Pancreas (tissue), 10 donors: ENCODE results near the gene AKT1. TPM values are rescaled to one million over a fixed set of nuclear protein-coding genes. Genes with fewer than 3 reads are reported as not detected.
A peak's percentile ranks its signal among the peaks of the same experiment; 100 is the strongest.
"Not testable (repeated sequence)": the region's sequence is repeated elsewhere in the genome, so short reads cannot be mapped to it uniquely, and the experiment has no call there.

Experiments
- ATAC-seq, 4 donors: fragments of 200-7000 bp; cut with Tn5 transposase; one replicate each; pipeline versions ENCODE4 v1.8.0 to v1.9.1; 2020; ENCODE audit warnings: mild to moderate bottlenecking in 4 of 4, moderate library complexity in 4 of 4
- DNase-seq, 6 donors: peaks; one replicate each; pipeline ENCODE4 v3.0.0-alpha.2; 2020
- FAIRE-seq: peaks from 2 replicates; lab custom pipeline; 2012; peaks lifted over from hg19 to GRCh38; lab: Jason Lieb, UNC
- H3K27ac ChIP-seq, 4 donors: fragments of 200-600 bp; sonication (generic); 1 replicate in 3 of 4; 2 replicates in 1 of 4; pipeline versions ENCODE4 v1.5.0 to v1.8.0; 2020
- H3K27me3 ChIP-seq, 4 donors: fragments of 200-600 bp; one replicate each; pipeline ENCODE4 v1.8.0; 2021
- H3K36me3 ChIP-seq, 3 donors: fragments of 200-600 bp; sonication (generic) in 1 of 3; one replicate each; pipeline versions ENCODE4 v1.5.0 to v1.8.0; 2020 to 2021
- H3K4me1 ChIP-seq, 3 donors: fragments of 200-600 bp; one replicate each; pipeline ENCODE4 v1.8.0; 2021
- H3K4me3 ChIP-seq, 4 donors: fragments of 200-600 bp; sonication (generic) in 2 of 4; one replicate each; pipeline versions ENCODE4 v1.5.0 to v1.8.0; 2020 to 2021
- H3K9me3 ChIP-seq, 4 donors: fragments of 200-600 bp; one replicate each; pipeline ENCODE4 v1.8.0; 2021
- WGBS, 2 donors: extraction: QIAGEN DNeasy Blood & Tissue Kit; methylation state at CpG; one replicate each; pipeline ENCODE4 v1.1.7; 2013; 5-methylcytosine and 5-hydroxymethylcytosine counted together
- intact Hi-C, 3 donors: fragments of 100-400 bp; cut with DNase I; formaldehyde crosslinking; loops; one replicate each; pipeline versions ENCODE4 v1.11.1 to v1.14.2; 2022
- polyA plus RNA-seq, 2 donors: library from polyadenylated mRNA; stranded (reverse); fragments of 200-250 nt; gene quantifications; one replicate each; pipeline ENCODE4 v1.2.3, GENCODE V29; 2013
- total RNA-seq, 6 donors: library from RNA; stranded (reverse); fragmentation: NEBNext Ultra II Directional in 4 of 6; extraction: Animal tissue kit (Norgen Biotek cat#: 25700) in 4 of 6; gene quantifications; one replicate each; pipeline versions ENCODE4 v1.2.1 to v1.2.4, GENCODE V29; 2021 to 2023
- TF ChIP-seq, protein P1 (sequence below), 4 donors: fragments of 200-600 bp; sonication (generic) in 3 of 4; IDR thresholded peaks; one replicate each; pipeline versions ENCODE4 v1.5.0 to v1.8.0; 2021; ENCODE audit warnings: antibody characterized with exemption in 4 of 4
- donor health status: healthy with polysubstance abuse.
- donor health status: DM: no; HTN: no; CAD: no; lungs with moderate emphysema.
- donor health status: DM: no; HTN: no; CAD: no.
- donor health status: control.
- donor health status: control.
- donor health status: Bipolar disorder and iron deficiency.
- donor health status: DM: yes; HTN: yes; CAD: no.
- donor health status: DM: no; HTN: no; CAD: no.
- donor health status: DM: no; HTN: no; CAD: no.
- donor health status: DM: yes; HTN: yes; CAD: no.

Gene AKT1
- total and polyA plus RNA-seq, 8 donors, result 70.0 to 106 (median 84.6) TPM

DNA sequence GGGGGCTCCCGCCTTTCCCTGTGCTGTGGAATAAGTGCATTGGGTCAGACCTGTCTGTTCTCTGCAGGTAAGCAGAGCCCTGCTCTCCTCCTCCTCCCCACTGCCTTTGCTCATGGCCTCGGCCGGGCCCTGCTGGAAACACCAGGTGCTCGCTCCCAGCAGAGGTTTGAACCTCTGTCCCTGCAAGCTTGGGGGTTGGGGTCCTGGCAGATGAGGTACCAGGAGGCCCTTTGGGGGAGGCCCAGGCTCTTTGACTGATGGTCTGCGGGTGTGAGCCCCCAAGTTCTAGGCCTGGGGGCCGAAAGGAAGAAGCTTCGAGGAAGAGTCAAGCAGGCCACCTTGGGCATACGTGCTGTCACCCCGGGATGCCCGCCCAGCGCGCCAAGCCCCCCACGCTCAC, 47.5 kb upstream of the AKT1 start:
- Histone ChIP-seq H3K4me1 (no peaks in the 10 kb centered on the region), H3K36me3 (no peaks in the 10 kb centered on the region), H3K9me3 (no peaks in the 10 kb centered on the region), H3K4me3 (peak overlapping the region in 2 of 4 donors; percentile 32 to 39), H3K27ac (no peak overlapping the region), H3K27me3 (peaks cover 0 to 6% (median 0%) of the 10 kb centered on the region in 4 donors)
- 52 to 65% methylated on average over 10 to 13 of the region's 13 CpGs for WGBS, 2 donors
- ATAC-seq (no peak), DNase-seq (peak in 1 of 6 donors; percentile 48), FAIRE-seq (no peak)
- intact Hi-C loops, result no loop called here
- TF ChIP-seq, protein P1, sequence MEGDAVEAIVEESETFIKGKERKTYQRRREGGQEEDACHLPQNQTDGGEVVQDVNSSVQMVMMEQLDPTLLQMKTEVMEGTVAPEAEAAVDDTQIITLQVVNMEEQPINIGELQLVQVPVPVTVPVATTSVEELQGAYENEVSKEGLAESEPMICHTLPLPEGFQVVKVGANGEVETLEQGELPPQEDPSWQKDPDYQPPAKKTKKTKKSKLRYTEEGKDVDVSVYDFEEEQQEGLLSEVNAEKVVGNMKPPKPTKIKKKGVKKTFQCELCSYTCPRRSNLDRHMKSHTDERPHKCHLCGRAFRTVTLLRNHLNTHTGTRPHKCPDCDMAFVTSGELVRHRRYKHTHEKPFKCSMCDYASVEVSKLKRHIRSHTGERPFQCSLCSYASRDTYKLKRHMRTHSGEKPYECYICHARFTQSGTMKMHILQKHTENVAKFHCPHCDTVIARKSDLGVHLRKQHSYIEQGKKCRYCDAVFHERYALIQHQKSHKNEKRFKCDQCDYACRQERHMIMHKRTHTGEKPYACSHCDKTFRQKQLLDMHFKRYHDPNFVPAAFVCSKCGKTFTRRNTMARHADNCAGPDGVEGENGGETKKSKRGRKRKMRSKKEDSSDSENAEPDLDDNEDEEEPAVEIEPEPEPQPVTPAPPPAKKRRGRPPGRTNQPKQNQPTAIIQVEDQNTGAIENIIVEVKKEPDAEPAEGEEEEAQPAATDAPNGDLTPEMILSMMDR (IDR thresholded peaks at IDR 0.05), result no peak

DNA sequence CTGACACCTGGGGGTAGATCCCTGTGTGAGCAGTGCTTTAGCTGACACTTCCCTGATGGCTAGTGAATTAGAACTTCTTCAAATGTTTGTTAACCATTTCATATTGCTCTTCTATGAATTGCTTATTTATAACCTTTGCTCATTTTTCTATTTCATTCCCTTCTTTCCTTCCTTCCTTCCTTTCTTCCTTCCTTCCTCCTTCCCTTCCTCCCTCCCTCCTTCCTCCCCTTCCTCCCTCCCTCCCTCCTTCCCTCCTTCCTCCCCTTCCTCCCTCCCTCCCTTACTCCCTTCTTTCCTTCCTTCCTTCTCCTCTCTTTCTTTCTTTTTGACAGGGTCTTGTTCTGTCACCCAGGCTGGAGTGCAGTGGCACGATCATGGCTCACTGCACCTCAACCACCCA, 46.2 kb upstream of the AKT1 start:
- Histone ChIP-seq H3K4me3 (no peak overlapping the region), H3K36me3 (no peaks in the 10 kb centered on the region), H3K27me3 (peaks cover 0 to 6% (median 0%) of the 10 kb centered on the region in 4 donors), H3K27ac (no peak overlapping the region), H3K4me1 (no peaks in the 10 kb centered on the region), H3K9me3 (no peaks in the 10 kb centered on the region)
- intact Hi-C loops, result no loop called here
- WGBS, 2 donors, result 78 to 100% methylated on average over 1 of the region's 1 CpG
- TF ChIP-seq, protein P1 (IDR thresholded peaks at IDR 0.05), result no peak
- ATAC-seq, result no peak
- DNase-seq, result no peak
- no peak for FAIRE-seq

DNA sequence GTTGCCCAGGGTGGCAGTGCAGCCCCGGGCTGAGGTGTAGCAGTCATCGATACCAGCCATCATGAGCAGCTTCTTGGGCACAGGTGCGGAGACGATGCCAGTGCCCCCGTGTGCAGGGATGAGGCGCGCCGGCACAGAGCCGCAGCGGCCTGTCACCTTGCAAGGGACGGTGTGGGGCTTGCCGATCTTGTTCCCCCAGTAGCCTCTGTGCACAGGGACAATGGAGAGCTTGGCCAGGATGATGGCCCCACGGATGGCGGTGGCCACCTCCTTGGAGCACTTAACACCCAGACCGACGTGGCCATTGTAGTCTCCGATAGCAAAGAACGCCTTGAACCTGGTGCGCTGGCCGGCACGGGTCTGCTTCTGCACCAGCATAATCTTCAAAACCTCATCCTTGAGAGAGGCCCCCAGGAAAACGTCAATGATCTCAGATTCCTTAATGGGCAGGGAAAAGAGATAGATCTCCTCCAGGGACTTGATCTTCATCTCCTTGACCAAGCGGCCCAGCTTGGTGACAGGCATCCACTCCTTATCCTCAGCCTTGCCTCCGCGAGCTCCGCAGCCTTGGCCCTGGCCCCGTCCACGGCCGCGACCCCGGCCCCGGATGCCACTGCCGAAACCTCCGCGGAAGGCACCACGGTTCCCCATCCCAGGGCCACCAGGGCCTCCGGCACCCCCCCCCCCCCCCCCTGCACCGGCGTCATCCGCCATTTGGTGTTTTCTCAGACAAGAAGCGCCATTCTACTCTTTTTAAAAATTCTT, 40.8 kb upstream of the AKT1 start:
- ATAC-seq, H3K27me3 ChIP-seq, H3K9me3 ChIP-seq, FAIRE-seq, H3K27ac ChIP-seq, H3K36me3 ChIP-seq, H3K4me3 ChIP-seq, intact Hi-C loops, H3K4me1 ChIP-seq, DNase-seq: not testable (repeated sequence)
- 91 to 93% methylated on average over 33 to 38 of the region's 41 CpGs for WGBS, 2 donors

DNA sequence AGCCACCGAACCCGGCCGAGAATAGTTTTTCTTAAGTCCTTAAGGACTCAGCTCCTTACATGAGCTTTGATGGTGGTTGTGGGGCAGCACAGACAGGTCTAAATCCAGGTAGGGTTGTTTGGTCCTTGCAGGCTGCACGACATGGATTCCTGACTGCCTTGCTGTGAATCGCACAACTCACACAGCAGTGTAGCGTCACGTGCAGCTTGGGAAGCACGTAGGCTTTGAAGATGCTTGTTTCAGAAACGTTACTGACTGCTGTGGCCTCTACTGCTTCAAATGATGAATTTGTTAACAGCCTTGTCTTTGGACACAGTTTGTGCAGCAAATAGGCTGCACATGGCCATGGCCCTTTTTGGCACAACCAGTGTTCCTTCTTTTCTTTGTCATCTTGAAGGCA, 35.2 kb upstream of the AKT1 start:
- H3K9me3 ChIP-seq, result no peaks in the 10 kb centered on the region
- WGBS, 2 donors, result 65 to 70% methylated on average over 9 of the region's 9 CpGs
- H3K36me3 ChIP-seq, result no peaks in the 10 kb centered on the region
- no peak for DNase-seq
- H3K4me3 ChIP-seq, result no peak overlapping the region
- H3K4me1 ChIP-seq, result peaks cover 0 to 10% (median 6%) of the 10 kb centered on the region in 3 donors
- no peak for FAIRE-seq
- TF ChIP-seq, protein P1 (IDR thresholded peaks at IDR 0.05), result no peak
- H3K27me3 ChIP-seq, result no peaks in the 10 kb centered on the region
- no peak overlapping the region for H3K27ac ChIP-seq
- ATAC-seq, result no peak
- intact Hi-C loops, result no loop called here

DNA sequence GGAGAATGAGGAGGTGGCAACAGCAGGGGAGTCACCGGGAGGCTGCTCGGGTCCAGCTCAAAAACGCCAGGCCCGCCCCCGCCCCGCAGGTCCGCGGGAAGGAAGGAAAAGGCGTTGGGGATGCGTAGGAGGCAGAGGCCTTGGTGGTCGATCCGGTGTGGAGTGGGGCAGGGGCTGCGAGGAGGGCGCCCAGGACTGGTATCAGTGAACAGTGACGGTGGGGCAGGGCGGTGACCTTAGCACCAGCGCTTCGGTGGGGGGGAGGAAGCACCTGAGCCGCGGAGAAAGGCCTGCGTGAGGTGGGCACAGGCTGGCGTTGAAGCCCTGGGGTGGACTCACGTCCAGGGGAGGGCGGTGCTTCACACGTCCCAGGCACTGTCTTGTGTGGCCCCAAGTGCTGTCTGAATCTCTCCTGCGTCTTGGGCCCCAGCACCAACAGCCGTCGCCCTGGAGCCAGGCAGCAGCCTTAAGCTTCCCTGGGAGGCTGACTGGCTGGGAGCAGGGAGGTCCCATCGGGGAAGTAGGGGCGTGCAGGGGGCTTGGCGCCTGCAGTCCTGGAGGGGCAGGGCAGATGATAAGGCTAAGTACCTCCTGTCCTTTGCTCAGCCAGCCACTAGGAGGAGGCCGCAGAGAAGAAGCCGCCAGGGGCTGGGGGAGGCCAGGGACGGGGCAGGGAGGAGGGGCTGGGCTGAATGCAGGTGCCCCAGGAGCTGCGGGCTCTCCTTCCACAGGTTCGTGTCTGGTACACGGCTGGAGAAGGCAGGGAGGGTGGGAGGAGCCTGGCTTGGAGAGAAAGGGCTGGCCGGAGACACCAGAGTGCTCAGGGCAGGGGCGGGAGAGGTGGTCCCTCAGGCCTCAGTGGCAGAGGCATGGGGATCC, 31.9 kb upstream of the AKT1 start:
- Histone ChIP-seq H3K36me3 (no peaks in the 10 kb centered on the region), H3K27me3 (no peaks in the 10 kb centered on the region), H3K4me3 (peak overlapping the region; percentile 19 to 65 (median 42)), H3K9me3 (no peaks in the 10 kb centered on the region), H3K4me1 (peaks cover 0 to 10% (median 8%) of the 10 kb centered on the region in 3 donors), H3K27ac (peak overlapping the region in 2 of 4 donors; percentile 42 to 53)
- no peak for FAIRE-seq
- intact Hi-C loops, result no loop called here
- 11 to 12% methylated on average over 39 of the region's 39 CpGs for WGBS, 2 donors
- ATAC-seq, result peak; percentile 36 to 59 (median 56)
- peak in 5 of 6 donors; percentile 44 to 83 (median 67) for DNase-seq
- TF ChIP-seq, protein P1 (IDR thresholded peaks at IDR 0.05), result peak; percentile 16 to 37 (median 20)
